HepG2 (cell line): ENCODE data around the gene STOM. TPM values are rescaled to one million over a fixed set of nuclear protein-coding genes. Genes with fewer than 3 reads are reported as not detected.
A peak's percentile ranks its signal among the peaks of the same experiment; 100 is the strongest.

ENCODE experiments used
- ARNT2 ChIP-seq: sonication (generic); formaldehyde crosslinking; IDR thresholded peaks from 2 replicates; pipeline ENCODE4 v1.8.0; 2022; ENCODE audit warnings: mild to moderate bottlenecking, low read depth, missing genetic modification reagents, moderate library complexity
- BRCA1 ChIP-seq: sonication (generic); formaldehyde crosslinking; IDR thresholded peaks from 2 replicates; pipeline ENCODE4 v1.4.0; 2020; ENCODE audit warnings: missing genetic modification reagents
- CBX2 ChIP-seq, 2 experiments: fragments of 200-600 bp in 1 of 2; sonication (generic); formaldehyde crosslinking in 1 of 2; IDR thresholded peaks; 2 replicates each; pipeline versions ENCODE4 v1.7.0 to v1.8.1; 2018 to 2022; ENCODE audit warnings: low read depth in 2 of 2, low read length in 1 of 2, mild to moderate bottlenecking in 1 of 2, missing genetic modification reagents in 1 of 2
- IRF1 ChIP-seq: sonication (generic); formaldehyde crosslinking; IDR thresholded peaks from 2 replicates; pipeline ENCODE4 v1.4.0; 2020; ENCODE audit warnings: low read depth, mild to moderate bottlenecking, missing genetic modification reagents
- KAT8 ChIP-seq: IDR thresholded peaks from 2 replicates; pipeline ENCODE4 v1.6.1; 2016; ENCODE audit warnings: missing genetic modification reagents, missing compliant biosample characterization
- MNT ChIP-seq: fragments of 450-650 bp; IDR thresholded peaks from 2 replicates; pipeline ENCODE4 v1.6.1; 2016
- SCMH1 ChIP-seq: sonication (generic); formaldehyde crosslinking; IDR thresholded peaks from 2 replicates; pipeline ENCODE4 v1.9.0; 2021; ENCODE audit warnings: missing genetic modification reagents, mild to moderate bottlenecking, borderline replicate concordance
- SYNCRIP ChIP-seq: fragments of 200-400 bp; formaldehyde crosslinking; IDR thresholded peaks from 2 replicates; pipeline ENCODE4 v1.6.1; 2018; ENCODE audit warnings: mild to moderate bottlenecking, low read depth, low read length; ENCODE audit not compliant: insufficient read depth
- ZFP36 ChIP-seq: fragments of 150-350 bp; IDR thresholded peaks from 2 replicates; pipeline ENCODE4 v1.6.1; 2018; ENCODE audit warnings: borderline replicate concordance, low read length, low read depth; ENCODE audit not compliant: partially characterized antibody
- ZIK1 ChIP-seq: sonication (generic); formaldehyde crosslinking; IDR thresholded peaks from 2 replicates; pipeline ENCODE4 v1.5.0; 2020; ENCODE audit warnings: mild to moderate bottlenecking, low read depth, missing genetic modification reagents, borderline replicate concordance
- ZNF121 ChIP-seq: sonication (generic); formaldehyde crosslinking; IDR thresholded peaks from 2 replicates; pipeline ENCODE4 v1.5.0; 2020; ENCODE audit warnings: mild to moderate bottlenecking, missing genetic modification reagents
- ZNF432 ChIP-seq: sonication (generic); formaldehyde crosslinking; IDR thresholded peaks from 2 replicates; pipeline ENCODE4 v1.5.0; 2020; ENCODE audit warnings: missing genetic modification reagents, mild to moderate bottlenecking, borderline replicate concordance
- ZNF441 ChIP-seq: sonication (generic); formaldehyde crosslinking; IDR thresholded peaks from 2 replicates; pipeline ENCODE4 v1.7.0; 2021; ENCODE audit warnings: missing genetic modification reagents, borderline replicate concordance
- ZNF567 ChIP-seq: sonication (generic); formaldehyde crosslinking; IDR thresholded peaks from 2 replicates; pipeline ENCODE4 v1.8.1; 2023; ENCODE audit warnings: mild to moderate bottlenecking, missing genetic modification reagents, borderline replicate concordance
- ZNF670 ChIP-seq: sonication (generic); formaldehyde crosslinking; IDR thresholded peaks from 2 replicates; pipeline ENCODE4 v1.8.0; 2022; ENCODE audit warnings: mild to moderate bottlenecking, missing genetic modification reagents, borderline replicate concordance
- ZNF720 ChIP-seq: sonication (generic); formaldehyde crosslinking; IDR thresholded peaks from 2 replicates; pipeline ENCODE4 v1.4.0; 2020; ENCODE audit warnings: missing genetic modification reagents
- ZNF772 ChIP-seq: sonication (generic); formaldehyde crosslinking; IDR thresholded peaks from 2 replicates; pipeline ENCODE4 v1.5.0; 2020; ENCODE audit warnings: mild to moderate bottlenecking, missing genetic modification reagents
- ZNF792 ChIP-seq: IDR thresholded peaks from 2 replicates; pipeline ENCODE4 v1.6.1; 2016
- polyA plus RNA-seq, 8 experiments: library from polyadenylated mRNA; depleted of rRNA in 3 of 8; stranded (reverse) in 7 of 8; unstranded in 1 of 8; fragments of >200 nt; fragmentation: Illumina TruSeq in 4 of 8; extraction: Trizol in 4 of 8; gene quantifications; 2 replicates each; pipeline versions ENCODE4 v1.2.1 to v1.2.3, GENCODE V29; 2011 to 2016; ENCODE audit warnings: low read depth in 4 of 8, missing spikeins in 1 of 8, mixed read lengths in 1 of 8; ENCODE audit not compliant: insufficient read depth in 1 of 8
- total RNA-seq, 5 experiments: library from RNA; depleted of rRNA; stranded (reverse); fragments of >200 nt; fragmentation: Illumina TruSeq; extraction: Trizol; gene quantifications; 2 replicates each; pipeline ENCODE4 v1.2.3, GENCODE V29; 2016; ENCODE audit warnings: low read depth in 1 of 5
- TF ChIP-seq, protein P1 (sequence below): sonication (generic); formaldehyde crosslinking; IDR thresholded peaks from 2 replicates; pipeline ENCODE4 v1.8.1; 2023; ENCODE audit warnings: mild to moderate bottlenecking, moderate library complexity, missing genetic modification reagents
- TF ChIP-seq, protein P2 (sequence below): sonication (generic); formaldehyde crosslinking; IDR thresholded peaks from 2 replicates; pipeline ENCODE4 v1.4.0; 2020; ENCODE audit warnings: missing genetic modification reagents; ENCODE audit errors: not compliant biosample characterization
- TF ChIP-seq, protein P3 (sequence below): sonication (generic); formaldehyde crosslinking; IDR thresholded peaks from 2 replicates; pipeline ENCODE4 v1.4.0; 2020; ENCODE audit warnings: missing genetic modification reagents

Gene STOM
- total and polyA plus RNA-seq, 2 of the 13 experiments (the other 11 are each of a cell fraction or from before 2014, with no cell fraction given) = 43.6 to 165 TPM

- TF ChIP-seq IRF1 (CRISPR knock-in tag) (no peak), SYNCRIP (no peak), ARNT2 (peak; percentile 63; the same call in 1 of the 2 replicates), MNT (no peak), ZNF441 (CRISPR knock-in tag) (no peak), ZNF670 (CRISPR knock-in tag) (peak; percentile 66; the same call in 1 of the 2 replicates), BRCA1 (CRISPR knock-in tag) (no peak), ZNF720 (CRISPR knock-in tag) (no peak), ZIK1 (no peak), SCMH1 (CRISPR knock-in tag) (no peak), ZNF121 (CRISPR knock-in tag) (no peak), ZNF567 (no peak), CBX2 (IDR thresholded peaks at IDR 0.05; ENCODE audit: low read depth, low read length) (no peak), CBX2 (CRISPR knock-in tag; IDR thresholded peaks at IDR 0.05; ENCODE audit: low read depth) (no peak), KAT8 (peak; percentile 82), ZNF432 (CRISPR knock-in tag) (no peak), ZFP36 (no peak), ZNF792 (peak; percentile 91), ZNF772 (CRISPR knock-in tag) (no peak; the same call in 1 of the 2 replicates)
- TF ChIP-seq, protein P1, sequence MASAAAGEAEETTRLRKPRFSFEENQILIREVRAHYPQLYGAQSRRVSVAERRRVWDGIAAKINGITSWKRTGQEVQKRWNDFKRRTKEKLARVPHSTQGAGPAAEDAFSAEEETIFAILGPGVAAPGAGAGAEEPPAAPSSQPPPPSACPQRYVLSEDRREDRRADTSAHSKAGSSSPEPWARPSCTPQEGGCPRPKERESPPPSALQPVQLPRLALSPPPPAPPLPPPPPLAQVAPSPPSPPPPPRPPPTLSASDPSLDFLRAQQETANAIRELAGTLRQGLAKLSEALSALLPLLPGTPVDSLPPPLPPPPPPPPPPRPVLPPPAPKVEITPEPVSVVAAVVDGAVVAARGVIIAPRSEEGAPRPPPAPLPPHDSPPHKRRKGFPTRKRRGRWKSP (CRISPR knock-in tag) = peak; percentile 67; the same call in 1 of the 2 replicates
- TF ChIP-seq, protein P2, sequence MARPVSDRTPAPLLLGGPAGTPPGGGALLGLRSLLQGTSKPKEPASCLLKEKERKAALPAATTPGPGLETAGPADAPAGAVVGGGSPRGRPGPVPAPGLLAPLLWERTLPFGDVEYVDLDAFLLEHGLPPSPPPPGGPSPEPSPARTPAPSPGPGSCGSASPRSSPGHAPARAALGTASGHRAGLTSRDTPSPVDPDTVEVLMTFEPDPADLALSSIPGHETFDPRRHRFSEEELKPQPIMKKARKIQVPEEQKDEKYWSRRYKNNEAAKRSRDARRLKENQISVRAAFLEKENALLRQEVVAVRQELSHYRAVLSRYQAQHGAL (CRISPR knock-in tag) = no peak
- TF ChIP-seq, protein P3, sequence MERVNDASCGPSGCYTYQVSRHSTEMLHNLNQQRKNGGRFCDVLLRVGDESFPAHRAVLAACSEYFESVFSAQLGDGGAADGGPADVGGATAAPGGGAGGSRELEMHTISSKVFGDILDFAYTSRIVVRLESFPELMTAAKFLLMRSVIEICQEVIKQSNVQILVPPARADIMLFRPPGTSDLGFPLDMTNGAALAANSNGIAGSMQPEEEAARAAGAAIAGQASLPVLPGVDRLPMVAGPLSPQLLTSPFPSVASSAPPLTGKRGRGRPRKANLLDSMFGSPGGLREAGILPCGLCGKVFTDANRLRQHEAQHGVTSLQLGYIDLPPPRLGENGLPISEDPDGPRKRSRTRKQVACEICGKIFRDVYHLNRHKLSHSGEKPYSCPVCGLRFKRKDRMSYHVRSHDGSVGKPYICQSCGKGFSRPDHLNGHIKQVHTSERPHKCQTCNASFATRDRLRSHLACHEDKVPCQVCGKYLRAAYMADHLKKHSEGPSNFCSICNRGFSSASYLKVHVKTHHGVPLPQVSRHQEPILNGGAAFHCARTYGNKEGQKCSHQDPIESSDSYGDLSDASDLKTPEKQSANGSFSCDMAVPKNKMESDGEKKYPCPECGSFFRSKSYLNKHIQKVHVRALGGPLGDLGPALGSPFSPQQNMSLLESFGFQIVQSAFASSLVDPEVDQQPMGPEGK = peak; percentile 61; the same call in 1 of the 2 replicates
Observed at GRCh38 chr9:121322037-121322736, 47.9 kb downstream of the STOM start (continued).
